Hepatocyte (in vitro differentiated cells): ENCODE measurements around the gene ADSS2. TPM values are rescaled to one million over a fixed set of nuclear protein-coding genes. Genes with fewer than 3 reads are reported as not detected.

ENCODE experiments used
- DNase-seq: peaks from one replicate; pipeline ENCODE4 v3.0.0-alpha.2; 2016; ENCODE audit warnings: low spot score
- H2AFZ ChIP-seq: fragments of 200-600 bp; sonication (generic); 2 replicates; pipeline ENCODE4 v1.6.0; 2016; ENCODE audit warnings: antibody characterized with exemption, mild to moderate bottlenecking
- H3K27ac ChIP-seq: fragments of 200-600 bp; sonication (generic); 2 replicates; pipeline ENCODE4 v1.5.1; 2016; ENCODE audit warnings: mild to moderate bottlenecking
- H3K27me3 ChIP-seq: fragments of 200-600 bp; sonication (generic); 2 replicates; pipeline ENCODE4 v1.6.1; 2016
- H3K36me3 ChIP-seq: fragments of 200-600 bp; sonication (generic); replicated peaks from 2 replicates; pipeline ENCODE4 v1.5.1; 2016; ENCODE audit warnings: low read depth; ENCODE audit not compliant: insufficient read depth
- H3K4me1 ChIP-seq: fragments of 200-600 bp; sonication (generic); 2 replicates; pipeline ENCODE4 v1.5.1; 2016; ENCODE audit warnings: mild to moderate bottlenecking, moderate library complexity; ENCODE audit not compliant: insufficient read depth
- H3K4me2 ChIP-seq: fragments of 200-600 bp; sonication (generic); 2 replicates; pipeline ENCODE4 v1.6.0; 2016
- H3K4me3 ChIP-seq: fragments of 200-600 bp; sonication (generic); 2 replicates; pipeline ENCODE4 v1.5.1; 2016; ENCODE audit warnings: mild to moderate bottlenecking
- H3K79me2 ChIP-seq: fragments of 200-600 bp; sonication (generic); 2 replicates; pipeline ENCODE4 v1.6.0; 2017; ENCODE audit warnings: mild to moderate bottlenecking
- H3K9me2 ChIP-seq: fragments of 200-600 bp; sonication (generic); replicated peaks from 2 replicates; pipeline ENCODE4 v1.6.0; 2017; ENCODE audit warnings: mild to moderate bottlenecking; ENCODE audit not compliant: insufficient read depth
- H3K9me3 ChIP-seq: fragments of 200-600 bp; sonication (generic); 2 replicates; pipeline ENCODE4 v1.5.1; 2016; ENCODE audit warnings: low read depth, mild to moderate bottlenecking
- H4K20me1 ChIP-seq: fragments of 200-600 bp; sonication (generic); 2 replicates; pipeline ENCODE4 v1.6.0; 2016; ENCODE audit warnings: mild to moderate bottlenecking; ENCODE audit not compliant: insufficient read depth, poor library complexity, severe bottlenecking
- EZH2 ChIP-seq: fragments of 200-600 bp; sonication (generic); IDR thresholded peaks from 2 replicates; pipeline ENCODE4 v1.6.1; 2016; ENCODE audit warnings: antibody characterized with exemption, mild to moderate bottlenecking, borderline replicate concordance
- EZH2phosphoT487 ChIP-seq: fragments of 200-600 bp; sonication (generic); IDR thresholded peaks from one replicate; pipeline ENCODE4 v1.6.1; 2018; ENCODE audit warnings: antibody characterized with exemption, mild to moderate bottlenecking, low read depth, moderate library complexity; ENCODE audit not compliant: unreplicated experiment, severe bottlenecking
- WGBS: methylation state at CpG from one replicate; pipeline ENCODE4 v1.1.6; 2016; ENCODE audit warnings: low lambda C conversion rate; ENCODE audit errors: missing lambda C conversion rate; 5-methylcytosine and 5-hydroxymethylcytosine counted together
- polyA plus RNA-seq: library from polyadenylated mRNA; unstranded; fragments of >200 nt; fragmentation: Nextera tagmentation; extraction: Ambion mirVana; gene quantifications from 2 replicates; pipeline ENCODE4 v1.2.1, GENCODE V29; 2016
- total RNA-seq: library from RNA; depleted of rRNA; stranded (reverse); fragments of >200 nt; gene quantifications from 2 replicates; pipeline ENCODE4 v1.2.3, GENCODE V29; 2014
- TF ChIP-seq, protein P1 (sequence below): fragments of 200-600 bp; sonication (generic); IDR thresholded peaks from 2 replicates; pipeline ENCODE4 v1.5.1; 2016; ENCODE audit warnings: antibody characterized with exemption, mild to moderate bottlenecking; ENCODE audit not compliant: poor library complexity

ADSS2 gene
- total and polyA plus RNA-seq, 2 experiments from 2014 or later = 24.2 to 42.3 TPM

GRCh38 chr1:244429818-244430217 is 21.9 kb downstream of the ADSS2 start:
- Histone ChIP-seq H3K4me1 (no peaks in the 10 kb centered on the region), H3K4me3 (no peak overlapping the region), H3K9me2 (no peaks in the 10 kb centered on the region), H3K36me3 (no peaks in the 10 kb centered on the region), H3K9me3 (no peaks in the 10 kb centered on the region), H3K79me2 (peaks cover 4% of the 10 kb centered on the region), H3K4me2 (no peak overlapping the region), H3K27me3 (no peaks in the 10 kb centered on the region), H4K20me1 (no peaks in the 10 kb centered on the region), H3K27ac (no peak overlapping the region), H2AFZ (no peak overlapping the region)
- TF ChIP-seq EZH2phosphoT487 (no peak), EZH2 (no peak)
- TF ChIP-seq, protein P1, sequence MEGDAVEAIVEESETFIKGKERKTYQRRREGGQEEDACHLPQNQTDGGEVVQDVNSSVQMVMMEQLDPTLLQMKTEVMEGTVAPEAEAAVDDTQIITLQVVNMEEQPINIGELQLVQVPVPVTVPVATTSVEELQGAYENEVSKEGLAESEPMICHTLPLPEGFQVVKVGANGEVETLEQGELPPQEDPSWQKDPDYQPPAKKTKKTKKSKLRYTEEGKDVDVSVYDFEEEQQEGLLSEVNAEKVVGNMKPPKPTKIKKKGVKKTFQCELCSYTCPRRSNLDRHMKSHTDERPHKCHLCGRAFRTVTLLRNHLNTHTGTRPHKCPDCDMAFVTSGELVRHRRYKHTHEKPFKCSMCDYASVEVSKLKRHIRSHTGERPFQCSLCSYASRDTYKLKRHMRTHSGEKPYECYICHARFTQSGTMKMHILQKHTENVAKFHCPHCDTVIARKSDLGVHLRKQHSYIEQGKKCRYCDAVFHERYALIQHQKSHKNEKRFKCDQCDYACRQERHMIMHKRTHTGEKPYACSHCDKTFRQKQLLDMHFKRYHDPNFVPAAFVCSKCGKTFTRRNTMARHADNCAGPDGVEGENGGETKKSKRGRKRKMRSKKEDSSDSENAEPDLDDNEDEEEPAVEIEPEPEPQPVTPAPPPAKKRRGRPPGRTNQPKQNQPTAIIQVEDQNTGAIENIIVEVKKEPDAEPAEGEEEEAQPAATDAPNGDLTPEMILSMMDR = no peak
- WGBS = 77% methylated on average over 3 of the region's 3 CpGs
- DNase-seq = no peak

DNA sequence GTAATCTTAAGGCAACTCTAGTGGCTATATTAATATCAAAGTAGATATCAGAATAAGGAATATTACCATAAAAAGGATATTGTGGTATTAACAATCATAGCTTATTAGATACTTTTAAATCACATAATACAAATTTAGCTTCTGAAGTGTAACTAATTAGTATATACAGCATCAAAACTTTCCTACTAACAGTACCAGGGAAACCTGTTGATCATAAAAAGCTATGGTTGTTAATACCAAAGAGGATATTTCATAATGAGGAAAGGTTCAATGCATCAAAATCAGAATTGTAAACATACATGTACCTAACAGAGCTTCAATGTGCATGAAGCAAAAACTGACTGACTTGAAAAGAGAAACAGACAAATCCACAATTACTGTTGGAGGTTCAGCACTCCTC is 24.1 kb downstream of the ADSS2 start:
- Histone ChIP-seq H4K20me1 (no peaks in the 10 kb centered on the region), H3K79me2 (no peaks in the 10 kb centered on the region)

DNA sequence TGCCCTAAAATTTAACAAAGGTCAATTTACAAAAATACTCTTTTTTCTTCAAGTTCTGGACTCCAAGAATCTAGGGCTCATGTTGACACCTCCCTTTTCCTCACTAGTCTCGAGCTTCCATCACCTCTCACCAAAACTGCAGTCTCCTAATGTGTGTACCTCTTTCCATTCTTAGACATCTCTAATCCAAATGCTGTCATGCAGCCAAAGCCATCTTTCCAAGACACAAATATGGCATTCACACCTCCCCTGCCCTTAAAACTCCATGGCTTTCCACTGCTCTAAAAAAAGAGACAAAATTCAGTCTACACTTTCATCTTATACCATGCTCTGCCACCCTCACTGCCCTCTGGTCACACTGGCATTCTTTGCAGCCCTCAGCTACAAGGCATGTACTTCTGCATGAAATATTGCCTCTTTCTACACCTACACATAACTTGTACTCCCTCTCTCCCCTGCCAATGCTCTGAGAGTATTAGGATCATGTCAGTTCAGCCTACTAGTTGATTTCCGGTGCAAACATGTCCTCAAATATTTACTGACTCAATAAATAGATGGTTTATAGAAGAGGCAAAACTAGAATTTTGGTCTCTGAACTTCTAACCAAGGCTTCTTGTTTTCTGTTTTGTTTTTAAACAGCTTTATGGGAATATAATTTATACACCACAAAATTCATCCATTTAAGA is 26.9 kb downstream of the ADSS2 start:
- H3K79me2 ChIP-seq = no peaks in the 10 kb centered on the region
- no peaks in the 10 kb centered on the region for H3K9me2 ChIP-seq
- no peaks in the 10 kb centered on the region for H3K36me3 ChIP-seq
- H3K27ac ChIP-seq = no peak overlapping the region
- DNase-seq = no peak
- H2AFZ ChIP-seq = no peak overlapping the region
- no peaks in the 10 kb centered on the region for H3K9me3 ChIP-seq
- no peaks in the 10 kb centered on the region for H3K4me1 ChIP-seq
- no peak overlapping the region for H3K4me3 ChIP-seq
- H3K27me3 ChIP-seq = no peaks in the 10 kb centered on the region
- H3K4me2 ChIP-seq = no peak overlapping the region
- WGBS = 82% methylated on average over 2 of the region's 2 CpGs
- no peak for TF ChIP-seq EZH2phosphoT487
- no peak for TF ChIP-seq EZH2
- TF ChIP-seq, protein P1 = no peak
- no peaks in the 10 kb centered on the region for H4K20me1 ChIP-seq

More for the DNA sequence above, 24.1 kb downstream of the ADSS2 start:
- Histone ChIP-seq H3K36me3 (no peaks in the 10 kb centered on the region), H3K27me3 (no peaks in the 10 kb centered on the region), H3K4me3 (no peak overlapping the region), H3K9me3 (no peaks in the 10 kb centered on the region), H3K4me2 (no peak overlapping the region), H3K9me2 (no peaks in the 10 kb centered on the region), H2AFZ (no peak overlapping the region), H3K27ac (no peak overlapping the region), H3K4me1 (no peaks in the 10 kb centered on the region)
- TF ChIP-seq EZH2 (no peak), EZH2phosphoT487 (no peak)
- TF ChIP-seq, protein P1 = no peak
- no peak for DNase-seq
